GM23338 (cell line): ENCODE measurements around the gene RAB11FIP4. TPM values are rescaled to one million over a fixed set of nuclear protein-coding genes. Genes with fewer than 3 reads are reported as not detected.

ENCODE experiments used
- ATAC-seq: fragments of 200-7000 bp; cut with Tn5 transposase; 3 replicates; pipeline ENCODE4 v1.9.1; 2020
- DNase-seq: peaks from one replicate; pipeline ENCODE4 v3.0.0-alpha.2; 2015; ENCODE audit warnings: low spot score
- H2AFZ ChIP-seq: fragments of 200-600 bp; sonication (generic); 2 replicates; pipeline ENCODE4 v1.8.0; 2016; ENCODE audit warnings: antibody characterized with exemption, mild to moderate bottlenecking, moderate library complexity
- H3F3A ChIP-seq: fragments of 200-600 bp; sonication (generic); replicated peaks from 2 replicates; pipeline ENCODE4 v1.8.0; 2017; ENCODE audit warnings: antibody characterized with exemption, mixed run types, low read depth
- H3K27ac ChIP-seq: fragments of 200-600 bp; sonication (generic); 2 replicates; pipeline ENCODE4 v1.6.1; 2016; ENCODE audit warnings: low read depth
- H3K27me3 ChIP-seq: fragments of 200-600 bp; sonication (generic); 2 replicates; pipeline ENCODE4 v1.8.0; 2016; ENCODE audit warnings: mild to moderate bottlenecking, mixed run types, moderate library complexity; ENCODE audit not compliant: insufficient read depth
- H3K36me3 ChIP-seq: fragments of 200-600 bp; sonication (generic); 2 replicates; pipeline ENCODE4 v1.8.0; 2016; ENCODE audit warnings: mild to moderate bottlenecking; ENCODE audit not compliant: insufficient read depth
- H3K4me1 ChIP-seq: fragments of 200-600 bp; sonication (generic); 2 replicates; pipeline ENCODE4 v1.8.0; 2016; ENCODE audit warnings: mild to moderate bottlenecking, moderate library complexity; ENCODE audit not compliant: insufficient read depth
- H3K4me2 ChIP-seq: fragments of 200-600 bp; sonication (generic); 2 replicates; pipeline ENCODE4 v1.7.1; 2017; ENCODE audit warnings: mixed run types
- H3K4me3 ChIP-seq: fragments of 200-600 bp; sonication (generic); 2 replicates; pipeline ENCODE4 v1.6.1; 2016; ENCODE audit warnings: mixed run types
- H3K79me2 ChIP-seq: fragments of 200-600 bp; sonication (generic); replicated peaks from 2 replicates; pipeline ENCODE4 v1.8.0; 2017; ENCODE audit warnings: mild to moderate bottlenecking; ENCODE audit not compliant: insufficient read depth
- H3K9me2 ChIP-seq: fragments of 200-600 bp; sonication (generic); 2 replicates; pipeline ENCODE4 v1.8.0; 2017; ENCODE audit not compliant: insufficient read depth
- H4K20me1 ChIP-seq: fragments of 200-600 bp; sonication (generic); replicated peaks from 2 replicates; pipeline ENCODE4 v1.8.0; 2017; ENCODE audit warnings: mild to moderate bottlenecking; ENCODE audit not compliant: insufficient read depth
- H3K27ac Mint-ChIP-seq: 2 replicates; pipeline ENCODE4 v1.8.0; 2020; ENCODE audit warnings: inconsistent platforms, mild to moderate bottlenecking, moderate library complexity, mixed read lengths
- H3K27me3 Mint-ChIP-seq: 3 replicates; pipeline ENCODE4 v1.8.0; 2022; ENCODE audit warnings: low read depth, mild to moderate bottlenecking, moderate library complexity, mixed read lengths, inconsistent platforms; ENCODE audit not compliant: insufficient read depth, poor library complexity
- H3K36me3 Mint-ChIP-seq: 3 replicates; pipeline ENCODE4 v1.8.0; 2021; ENCODE audit warnings: low read depth, mild to moderate bottlenecking, inconsistent platforms, moderate library complexity, mixed read lengths
- H3K4me1 Mint-ChIP-seq: 3 replicates; pipeline ENCODE4 v1.8.0; 2020; ENCODE audit warnings: mild to moderate bottlenecking, inconsistent platforms, mixed read lengths
- H3K4me3 Mint-ChIP-seq: 3 replicates; pipeline ENCODE4 v1.8.0; 2021; ENCODE audit warnings: moderate library complexity, mild to moderate bottlenecking, inconsistent platforms, mixed read lengths
- H3K9me3 Mint-ChIP-seq: 3 replicates; pipeline ENCODE4 v1.8.0; 2020; ENCODE audit warnings: moderate library complexity, mild to moderate bottlenecking, inconsistent platforms, mixed read lengths
- CTCF ChIP-seq, 2 experiments: fragments of 200-600 bp in 1 of 2; sonication (generic) in 1 of 2; conservative IDR thresholded peaks; 2 replicates each; pipeline versions ENCODE4 v1.5.1 to v1.6.1; 2016 to 2017; ENCODE audit warnings: antibody characterized with exemption in 2 of 2, low read depth in 2 of 2, mild to moderate bottlenecking in 2 of 2, moderate library complexity in 1 of 2
- ETS1 ChIP-seq: IDR thresholded peaks from 2 replicates; pipeline ENCODE4 v1.6.1; 2016; ENCODE audit warnings: antibody characterized with exemption
- EZH2 ChIP-seq: fragments of 200-600 bp; sonication (generic); IDR thresholded peaks from one replicate; pipeline ENCODE4 v1.8.0; 2017; ENCODE audit warnings: antibody characterized with exemption, mild to moderate bottlenecking, low read depth; ENCODE audit not compliant: unreplicated experiment
- EZH2phosphoT487 ChIP-seq: fragments of 200-600 bp; sonication (generic); IDR thresholded peaks from one replicate; pipeline ENCODE4 v1.8.1; 2018; ENCODE audit warnings: antibody characterized with exemption; ENCODE audit not compliant: unreplicated experiment
- JUNB ChIP-seq: IDR thresholded peaks from one replicate; pipeline ENCODE4 v1.6.1; 2016; ENCODE audit warnings: antibody characterized with exemption; ENCODE audit not compliant: unreplicated experiment
- NANOG ChIP-seq: IDR thresholded peaks from 2 replicates; pipeline ENCODE4 v1.6.1; 2016; ENCODE audit warnings: antibody characterized with exemption, borderline replicate concordance
- POLR2AphosphoS5 ChIP-seq: IDR thresholded peaks from 2 replicates; pipeline ENCODE4 v1.6.1; 2016; ENCODE audit warnings: antibody characterized with exemption, low read depth
- STAT1 ChIP-seq: IDR thresholded peaks from one replicate; pipeline ENCODE4 v1.6.1; 2016; ENCODE audit warnings: antibody characterized with exemption; ENCODE audit not compliant: unreplicated experiment
- ZNF331 ChIP-seq: fragments of 250-450 bp; sonication (Bioruptor Pico); IDR thresholded peaks from 2 replicates; pipeline ENCODE4 v1.5.0; 2020; ENCODE audit warnings: low read depth, mild to moderate bottlenecking, moderate library complexity
- ZNF462 ChIP-seq: fragments of 250-450 bp; sonication (Bioruptor Pico); IDR thresholded peaks from 2 replicates; pipeline ENCODE4 v1.5.0; 2020; ENCODE audit warnings: mild to moderate bottlenecking, moderate library complexity
- polyA plus RNA-seq: library from polyadenylated mRNA; unstranded; fragments of >200 nt; fragmentation: Nextera tagmentation; extraction: Ambion mirVana; gene quantifications from 2 replicates; pipeline ENCODE4 v1.2.1, GENCODE V29; 2016
- total RNA-seq: library from RNA; depleted of rRNA; stranded (reverse); fragments of >200 nt; shearing (Covaris generic); gene quantifications from 2 replicates; pipeline ENCODE4 v1.2.3, GENCODE V29; 2014

RAB11FIP4 gene
- total and polyA plus RNA-seq, 2 experiments from 2014 or later = 26.0 to 65.6 TPM

- H3K4me1 Mint-ChIP-seq = peaks cover 64% of the 10 kb centered on the region
Observed at GRCh38 chr17:31497431-31497830, 106.0 kb downstream of the RAB11FIP4 start.

GRCh38 chr17:31497994-31498826 is 106.7 kb downstream of the RAB11FIP4 start:
- no peak for DNase-seq
- TF ChIP-seq STAT1 (no peak), CTCF (conservative IDR thresholded peaks at IDR 0.05; ENCODE audit: low read depth in 2 of 2) (no peak), EZH2 (no peak), ZNF331 (CRISPR knock-in tag) (no peak), POLR2AphosphoS5 (no peak), ZNF462 (no peak), ETS1 (no peak), JUNB (no peak), NANOG (no peak)

More at GRCh38 chr17:31497431-31497830, 106.0 kb downstream of the RAB11FIP4 start:
- H3K36me3 Mint-ChIP-seq = no peaks in the 10 kb centered on the region; the same call in 2 of the 3 replicates
- Histone ChIP-seq H3K36me3 (no peaks in the 10 kb centered on the region), H3K4me3 (no peak overlapping the region), H3K27ac (0 out of 2 replicates have a peak overlapping the region, but pooled peaks have one; percentile 26), H3F3A (0 out of 2 replicates have a peak, but pooled peaks cover 12% of the 10 kb centered on the region), H3K4me1 (peaks cover 48% of the 10 kb centered on the region), H3K79me2 (peaks cover 69% of the 10 kb centered on the region), H2AFZ (no peak overlapping the region), H3K4me2 (no peak overlapping the region), H3K27me3 (no peaks in the 10 kb centered on the region), H4K20me1 (no peaks in the 10 kb centered on the region; the same call in 1 of the 2 replicates), H3K9me2 (no peaks in the 10 kb centered on the region)
- ATAC-seq (no peak), DNase-seq (no peak)
- no peaks in the 10 kb centered on the region for H3K9me3 Mint-ChIP-seq
- no peak overlapping the region; the same call in 1 of the 2 replicates for H3K27ac Mint-ChIP-seq
- H3K27me3 Mint-ChIP-seq = peaks cover 11% of the 10 kb centered on the region
- no peak overlapping the region for H3K4me3 Mint-ChIP-seq
- TF ChIP-seq JUNB = no peak
- no peak for TF ChIP-seq EZH2phosphoT487
- no peak for TF ChIP-seq EZH2
- no peak for TF ChIP-seq ZNF331 (CRISPR knock-in tag)

More at GRCh38 chr17:31497994-31498826, 106.7 kb downstream of the RAB11FIP4 start:
- H3K9me2 ChIP-seq = no peaks in the 10 kb centered on the region
- H3K4me3 ChIP-seq = no peak overlapping the region
- H3K4me1 ChIP-seq = peaks cover 48% of the 10 kb centered on the region
- H4K20me1 ChIP-seq = no peaks in the 10 kb centered on the region; the same call in 1 of the 2 replicates
- Mint-ChIP-seq H3K27ac (no peak overlapping the region; the same call in 1 of the 2 replicates), H3K36me3 (no peaks in the 10 kb centered on the region), H3K27me3 (peaks cover 11% of the 10 kb centered on the region), H3K4me1 (peaks cover 57% of the 10 kb centered on the region), H3K4me3 (no peak overlapping the region; the same call in 2 of the 3 replicates), H3K9me3 (no peaks in the 10 kb centered on the region)
- ATAC-seq = no peak; the same call in 2 of the 3 replicates
- peaks cover 69% of the 10 kb centered on the region for H3K79me2 ChIP-seq
- H3F3A ChIP-seq = 0 out of 2 replicates have a peak, but pooled peaks cover 12% of the 10 kb centered on the region
- H3K36me3 ChIP-seq = no peaks in the 10 kb centered on the region
- H3K4me2 ChIP-seq = no peak overlapping the region
- peak overlapping the region; percentile 96 for H3K27ac ChIP-seq
- no peaks in the 10 kb centered on the region for H3K27me3 ChIP-seq
- no peak overlapping the region for H2AFZ ChIP-seq
